ENCODE data around the gene LTO1.

LTO1 gene

DNA sequence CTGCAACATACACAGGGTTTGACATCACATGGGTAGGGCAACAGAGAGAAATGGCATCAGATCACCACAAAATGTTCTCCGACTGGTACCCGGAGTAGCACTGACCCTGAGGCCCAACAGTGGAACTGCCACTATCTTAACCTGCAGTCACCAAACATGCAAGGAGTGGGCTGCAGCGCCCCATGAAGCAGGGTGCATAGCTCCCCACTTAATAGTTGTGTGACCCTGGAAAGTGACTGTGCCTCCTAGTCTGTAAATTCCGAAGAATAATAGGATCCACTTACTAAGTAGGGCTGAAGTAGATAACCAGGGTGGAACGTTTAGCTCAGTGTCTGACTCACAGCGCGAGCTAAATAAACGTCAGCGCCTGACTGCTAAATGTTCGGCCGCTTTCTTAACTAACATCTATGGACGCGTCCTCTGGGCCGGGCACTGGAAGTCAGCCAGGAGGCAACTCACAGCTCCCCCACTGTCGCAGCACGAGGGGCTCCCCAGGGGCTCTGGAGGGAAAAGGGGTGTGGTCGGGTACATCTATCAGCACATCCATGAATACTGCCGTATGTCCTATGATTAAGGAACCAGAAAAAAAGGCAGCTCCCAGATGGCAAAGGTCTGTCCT lies 777 bp downstream of the LTO1 start:
- no peak for DNase-seq

DNA sequence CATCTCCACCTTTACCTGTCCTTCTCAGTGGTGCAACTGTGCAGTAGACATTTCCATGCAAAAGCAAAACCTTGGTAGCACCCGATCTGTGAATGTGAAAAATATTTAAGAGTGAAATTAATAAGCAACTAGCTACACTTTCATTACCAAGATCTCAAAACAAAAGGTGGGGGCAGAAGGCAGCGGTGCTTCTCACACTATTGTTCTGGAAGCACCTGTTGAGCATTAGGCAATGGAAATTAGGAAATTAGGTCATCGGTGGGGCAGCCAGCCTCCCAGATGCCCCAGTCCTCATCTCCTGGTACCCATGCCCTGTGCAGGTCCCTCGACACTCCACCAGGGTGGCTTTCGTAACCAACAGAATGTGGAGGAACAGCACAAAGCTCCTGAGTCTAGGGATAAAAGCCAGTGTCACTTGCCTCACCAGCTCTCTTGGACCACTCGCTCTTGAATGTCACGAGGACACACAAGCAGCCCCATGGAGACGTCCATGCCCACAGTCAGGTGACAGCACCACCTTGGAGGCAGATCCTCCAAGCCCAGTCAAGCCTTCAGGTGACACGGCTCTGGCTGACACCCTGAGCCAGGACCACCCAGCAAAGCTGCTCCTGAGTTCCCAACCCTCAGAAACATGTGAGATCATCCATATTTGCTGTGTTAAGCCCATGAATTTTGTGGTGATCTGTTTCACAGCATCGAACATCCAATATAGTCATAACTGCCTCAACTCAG lies 3.3 kb downstream of the LTO1 start:
- DNase-seq: no peak

DNA sequence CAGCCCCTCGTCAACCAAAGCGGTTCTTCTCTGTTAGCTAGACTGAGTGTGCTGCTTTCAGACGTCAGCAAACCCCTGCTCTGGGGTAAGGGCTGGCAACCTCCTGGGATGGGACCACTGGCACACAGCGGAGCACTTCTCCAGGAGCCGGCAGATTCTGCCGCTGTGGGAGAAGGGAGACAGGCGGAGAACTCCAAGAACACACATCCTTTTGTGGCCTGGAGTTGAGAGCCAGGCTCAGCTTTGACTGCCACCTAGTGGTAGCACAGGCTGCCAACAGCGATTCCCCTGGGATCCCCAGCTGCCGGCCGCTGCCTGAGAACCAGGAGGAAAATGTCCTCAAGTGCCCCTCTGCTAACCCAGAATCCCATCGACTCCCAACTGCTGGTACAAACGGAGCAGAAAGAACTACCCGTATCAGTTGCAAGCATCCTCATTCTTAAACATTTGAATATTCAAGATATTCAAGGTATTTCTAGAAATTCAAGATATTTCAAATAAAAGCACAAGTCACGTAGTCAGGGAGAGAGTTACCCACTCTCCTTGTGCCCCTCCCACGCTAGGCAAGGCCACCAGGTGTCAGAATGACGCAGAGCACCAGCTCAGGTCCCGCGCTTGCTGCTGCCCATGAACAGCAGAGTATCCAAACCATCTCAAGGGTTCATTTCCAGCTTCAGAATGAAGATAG lies 4.9 kb downstream of the LTO1 start:
- DNase-seq: peak; percentile 67

DNA sequence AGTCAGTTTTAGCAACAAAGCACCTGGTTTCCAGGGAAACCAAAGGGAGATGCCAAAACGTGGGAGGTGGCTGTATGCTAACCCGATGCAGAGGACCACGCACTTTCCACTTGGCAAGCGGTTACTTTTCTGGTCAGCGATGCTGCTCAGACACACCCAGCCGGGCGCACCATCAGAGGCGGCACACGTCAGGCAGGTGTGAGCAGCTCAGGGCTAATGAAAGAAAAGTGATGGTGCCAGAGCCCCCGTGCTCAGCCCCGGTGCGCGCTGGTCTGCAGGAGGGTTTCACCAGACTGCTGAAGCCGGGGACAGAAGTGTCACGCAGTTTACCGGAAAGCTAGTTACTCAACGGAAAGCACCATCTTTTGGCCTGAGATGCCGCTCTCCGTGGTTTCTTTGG lies 5.7 kb downstream of the LTO1 start:
- DNase-seq: no peak

DNA sequence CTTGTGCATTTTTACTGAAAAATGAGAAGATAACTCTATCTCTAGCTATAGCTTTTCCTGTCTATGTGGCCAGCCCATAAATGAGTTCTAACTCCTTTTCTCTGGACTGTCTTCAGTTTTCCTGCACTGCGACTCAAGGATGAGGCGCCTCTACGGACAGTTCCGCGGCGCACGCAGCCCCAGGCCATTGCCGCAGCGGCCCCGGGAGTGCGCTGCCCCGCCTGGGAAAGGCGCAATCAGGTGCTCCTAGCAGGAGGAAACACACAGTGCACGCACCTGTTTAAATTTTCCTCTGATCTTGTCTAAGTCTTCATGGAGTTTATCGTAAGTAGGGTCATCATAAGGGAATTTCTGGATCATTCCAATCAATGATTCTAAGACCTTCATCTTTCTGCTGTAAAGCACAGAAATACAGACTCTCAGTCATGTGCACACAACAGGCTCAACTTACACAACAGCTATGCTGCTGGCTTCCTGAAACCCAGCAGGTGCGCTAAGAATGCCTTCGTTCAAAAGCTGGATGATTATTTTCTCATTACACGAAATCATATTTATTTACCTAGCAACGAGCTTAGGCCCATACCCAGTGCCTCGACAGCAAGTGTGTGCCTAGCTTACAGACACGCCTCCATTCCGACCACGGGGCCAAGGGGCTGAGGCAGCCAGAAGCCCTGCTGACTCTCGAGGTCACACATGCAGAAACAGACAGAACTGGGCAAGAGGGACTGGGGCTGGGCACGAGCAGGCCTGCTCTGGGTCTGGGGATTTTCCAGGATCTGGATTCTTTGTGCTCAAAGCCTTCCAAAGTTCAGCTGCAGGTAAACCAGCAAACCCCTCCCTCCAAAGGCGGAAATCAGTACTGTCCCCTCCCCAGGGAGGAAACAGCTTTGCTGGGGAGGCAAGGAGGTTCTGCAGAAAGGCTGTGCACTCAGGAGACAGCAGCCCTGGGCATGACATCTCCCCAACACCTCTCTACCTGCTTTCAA lies 7.2 kb downstream of the LTO1 start:
- no peak for DNase-seq

DNA sequence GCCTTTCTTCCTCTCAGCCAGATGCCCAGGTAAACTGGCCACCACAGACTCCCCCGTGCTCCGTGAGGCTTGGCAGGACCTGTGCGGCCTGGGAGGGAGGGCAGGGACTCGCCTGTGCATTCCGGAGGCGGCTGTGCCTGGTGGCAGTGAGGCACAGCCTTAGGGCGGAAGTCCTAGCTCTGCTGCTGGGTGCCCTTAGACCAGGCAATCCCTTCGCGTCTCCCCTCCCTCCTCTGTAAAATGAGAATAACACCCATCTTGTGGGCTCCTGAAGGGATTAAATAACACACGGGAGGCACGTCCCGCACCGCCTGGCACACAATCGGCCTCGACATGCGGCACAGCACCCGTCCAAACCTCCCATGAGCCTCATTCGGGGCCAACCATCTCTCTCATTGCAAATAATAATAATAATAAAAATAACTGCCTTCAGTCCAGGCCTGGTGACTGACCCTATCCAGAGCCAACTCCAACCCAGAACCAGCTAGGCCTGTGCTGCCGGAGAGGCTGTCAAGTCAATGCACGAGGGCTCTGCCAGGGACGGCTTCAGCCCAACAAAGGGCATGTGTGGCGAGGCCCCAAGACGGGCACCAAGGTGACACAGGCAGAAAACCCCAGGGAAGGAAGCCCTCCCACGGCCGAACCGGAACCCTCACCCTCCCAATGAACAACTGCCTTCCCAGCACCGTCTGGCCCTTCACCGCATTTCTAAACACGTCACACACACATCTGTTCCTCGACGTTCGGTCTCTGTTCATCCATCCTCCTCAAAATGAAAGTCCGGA lies 8.2 kb downstream of the LTO1 start:
- DNase-seq: no peak

DNA sequence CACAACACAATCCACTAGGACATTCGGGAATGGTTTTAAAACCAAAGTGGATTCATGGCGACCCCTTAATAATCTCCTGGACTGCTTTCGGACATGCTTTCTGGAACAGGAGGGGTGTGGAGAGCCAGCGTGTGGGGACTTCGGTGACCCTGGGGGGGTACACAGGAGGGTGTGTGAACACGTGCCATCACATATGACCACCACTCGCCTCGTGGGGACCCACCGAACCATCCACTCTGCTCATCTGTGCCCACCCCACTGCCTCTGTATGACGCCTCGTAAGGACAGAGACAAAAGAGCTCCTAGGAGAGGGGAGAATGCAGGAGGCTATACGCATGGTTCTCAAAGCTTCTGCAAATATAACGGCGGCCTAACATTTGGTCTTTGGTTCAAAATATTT lies 8.9 kb downstream of the LTO1 start:
- DNase-seq: no peak

DNA sequence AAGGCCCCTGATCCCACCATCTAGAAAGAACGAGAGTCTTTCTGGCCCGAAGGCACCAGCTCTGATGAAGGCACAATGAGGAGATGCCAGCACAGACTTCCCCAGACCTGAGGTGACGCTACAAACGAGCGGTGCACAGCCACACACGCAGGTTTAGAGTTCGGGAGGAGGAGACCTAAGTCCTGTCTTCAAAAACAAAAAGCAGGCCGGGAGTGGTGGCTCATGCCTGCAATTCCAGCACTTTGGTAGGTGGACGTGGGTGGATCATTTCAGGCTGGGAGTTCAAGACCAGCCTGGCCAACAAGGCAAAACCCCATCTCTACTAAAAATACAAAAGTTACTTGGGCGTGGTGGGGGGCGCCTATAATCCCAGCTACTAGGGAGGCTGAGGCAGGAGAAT lies 9.5 kb downstream of the LTO1 start:
- no peak for DNase-seq

DNA sequence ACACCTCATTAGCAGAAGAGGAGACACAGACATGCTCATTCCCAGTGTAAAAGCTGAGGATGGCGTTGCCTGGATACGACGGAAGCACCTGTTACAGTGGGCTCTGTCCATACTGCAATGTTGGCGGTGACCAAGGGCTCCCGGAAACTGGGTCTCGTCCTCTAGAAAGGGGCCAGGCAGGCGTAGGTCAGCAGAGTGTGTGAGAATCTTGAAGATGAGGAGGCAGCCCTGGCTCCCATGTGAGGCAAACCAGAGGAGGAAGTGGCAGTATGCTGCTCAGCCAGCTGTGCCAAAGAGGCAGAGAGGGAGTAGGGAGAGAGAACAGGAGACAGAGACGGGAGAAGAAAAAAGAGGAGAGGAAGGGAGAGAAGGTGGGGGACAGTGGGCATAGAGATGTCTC lies 10.3 kb downstream of the LTO1 start:
- no peak for DNase-seq

DNA sequence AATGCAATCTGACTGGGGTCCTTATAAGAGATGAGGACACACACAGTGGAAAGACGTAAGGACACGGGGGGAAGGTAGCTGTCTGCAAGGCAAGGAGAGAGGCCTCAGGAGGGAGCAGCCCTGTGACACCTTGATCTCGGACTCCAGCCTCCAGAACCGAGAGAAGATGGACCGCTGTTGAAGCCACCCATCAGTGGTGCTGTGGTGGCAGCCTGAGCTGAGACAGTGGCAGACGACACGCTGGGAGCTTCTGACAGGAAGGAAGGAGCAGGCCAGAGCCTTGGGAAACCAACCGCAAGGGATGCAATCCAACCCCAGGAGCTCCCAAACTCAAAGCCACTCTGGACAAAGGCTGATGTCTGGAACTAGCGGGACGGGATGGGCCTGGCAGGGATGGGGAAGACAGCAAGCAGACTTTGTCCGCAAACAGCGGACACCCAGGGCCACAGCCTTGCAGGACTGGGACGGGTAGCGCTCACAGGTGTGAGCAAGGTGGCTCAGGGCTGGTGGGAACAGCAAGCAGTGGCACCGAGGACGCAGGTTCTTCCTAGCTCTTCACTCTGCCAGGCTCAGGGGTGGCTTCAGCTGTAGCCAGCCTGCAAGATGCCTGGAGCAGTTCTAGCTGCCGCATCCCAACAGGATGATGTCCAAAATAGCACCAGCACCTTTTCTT lies 10.9 kb downstream of the LTO1 start:
- DNase-seq: no peak

DNA sequence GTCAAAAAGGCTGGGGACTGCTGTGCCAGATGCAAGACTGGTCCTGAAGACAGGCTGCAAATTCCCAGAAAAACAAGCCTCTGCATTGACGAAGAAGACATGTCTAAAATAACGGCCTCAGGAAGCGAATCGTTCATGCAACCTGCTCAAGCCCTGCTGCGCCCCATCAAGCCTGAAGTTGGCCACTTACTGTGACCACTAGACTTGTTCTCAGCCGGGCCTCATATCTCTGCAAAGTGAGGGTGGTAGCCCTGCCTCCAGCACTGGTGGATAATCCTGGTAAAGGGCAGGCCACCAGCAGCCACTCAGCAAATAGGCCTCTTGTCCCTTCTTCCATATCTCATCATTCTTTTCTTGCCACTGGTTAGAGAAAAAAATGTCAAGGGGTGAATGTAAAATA lies 11.8 kb downstream of the LTO1 start:
- DNase-seq: no peak

DNA sequence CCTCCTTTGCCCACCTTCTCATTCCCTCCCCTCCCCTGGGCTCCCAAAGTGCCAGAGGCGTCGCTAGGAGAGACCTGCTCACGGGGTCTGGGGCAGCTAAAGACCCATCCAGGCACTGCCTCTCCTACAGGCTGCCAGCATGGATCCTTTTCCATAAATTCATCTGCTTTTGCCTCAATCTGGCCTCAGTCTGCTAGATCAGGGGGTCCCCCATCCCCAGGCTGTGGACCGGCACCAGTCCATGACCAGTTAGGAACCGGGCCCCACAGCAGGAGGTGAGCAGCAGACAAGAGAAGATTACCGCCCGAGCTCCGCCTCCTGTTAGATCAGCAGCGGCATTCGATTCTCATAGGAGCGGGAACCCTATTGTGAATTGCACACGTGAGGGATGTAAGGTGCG lies 12.3 kb downstream of the LTO1 start:
- DNase-seq: no peak

DNA sequence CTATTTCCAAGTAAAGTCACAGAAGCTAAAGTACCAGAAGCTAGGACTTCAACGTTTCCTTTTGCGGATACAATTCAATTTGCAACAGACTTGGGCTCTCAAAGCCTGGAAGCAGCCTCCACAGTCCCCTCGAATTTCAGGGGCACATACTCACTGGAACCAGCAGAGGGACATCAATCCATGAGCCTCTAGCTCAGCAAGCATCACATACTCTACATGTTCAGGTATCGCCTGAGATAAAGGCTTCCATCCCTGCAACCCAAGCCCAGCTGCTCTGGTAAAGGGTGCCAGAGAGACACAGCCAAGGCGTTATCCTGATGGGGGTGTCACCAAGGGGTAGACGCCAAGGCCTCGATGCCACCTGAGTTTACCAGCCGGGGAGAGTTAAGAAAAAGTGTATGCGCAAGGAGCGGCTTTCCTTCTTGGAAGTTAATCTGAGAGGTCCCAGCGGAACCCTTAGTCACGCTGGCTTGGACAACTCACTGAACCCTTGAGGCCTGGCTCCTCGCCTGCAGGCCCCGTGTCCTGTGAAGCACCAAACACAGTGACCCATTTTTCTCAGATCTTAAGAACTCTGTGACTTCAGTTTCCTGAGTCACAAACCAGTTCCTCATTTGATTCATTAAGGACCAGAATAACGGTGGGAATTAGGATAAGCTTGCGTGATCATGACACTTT lies 13.0 kb downstream of the LTO1 start:
- DNase-seq: no peak

DNA sequence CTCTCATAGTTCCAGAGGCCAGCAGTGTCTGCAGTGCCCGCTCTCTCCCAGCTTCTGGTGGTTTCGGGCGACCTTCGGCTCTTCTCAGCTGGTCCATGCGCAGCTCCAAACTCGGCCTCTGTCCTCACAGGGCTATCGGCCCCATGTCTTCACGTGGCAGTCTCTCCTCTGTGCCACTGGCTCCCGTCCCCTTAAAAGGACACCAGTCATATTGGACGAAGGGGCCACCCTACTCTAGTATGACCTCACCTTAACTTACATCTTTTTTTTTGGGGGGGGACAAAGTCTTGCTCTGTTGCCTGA lies 13.8 kb downstream of the LTO1 start:
- DNase-seq: no peak

DNA sequence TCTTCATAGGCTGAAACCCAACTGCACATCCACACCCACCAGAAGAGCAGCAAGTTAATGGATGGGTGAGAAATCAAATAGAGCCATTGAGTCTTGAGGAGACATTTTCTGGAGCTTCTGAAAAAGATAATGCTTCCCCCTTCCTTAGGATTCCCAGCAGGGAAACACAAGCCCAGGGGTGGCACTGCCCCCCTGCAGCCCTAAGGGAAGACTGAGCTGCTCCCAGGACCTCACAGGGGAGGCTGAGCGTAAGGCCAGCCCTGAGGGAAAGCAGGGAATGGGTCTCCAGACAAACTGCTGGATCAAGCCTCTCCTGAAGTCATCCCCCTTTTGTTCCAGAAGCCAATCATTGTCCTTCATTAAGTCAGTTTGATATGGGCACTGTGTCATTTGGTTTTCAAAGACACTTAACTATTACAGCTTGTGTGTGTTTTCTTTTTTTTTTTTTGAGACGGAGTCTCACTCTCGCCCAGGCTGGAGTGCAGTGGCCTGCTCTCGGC lies 15.1 kb downstream of the LTO1 start:
- no peak for DNase-seq

DNA sequence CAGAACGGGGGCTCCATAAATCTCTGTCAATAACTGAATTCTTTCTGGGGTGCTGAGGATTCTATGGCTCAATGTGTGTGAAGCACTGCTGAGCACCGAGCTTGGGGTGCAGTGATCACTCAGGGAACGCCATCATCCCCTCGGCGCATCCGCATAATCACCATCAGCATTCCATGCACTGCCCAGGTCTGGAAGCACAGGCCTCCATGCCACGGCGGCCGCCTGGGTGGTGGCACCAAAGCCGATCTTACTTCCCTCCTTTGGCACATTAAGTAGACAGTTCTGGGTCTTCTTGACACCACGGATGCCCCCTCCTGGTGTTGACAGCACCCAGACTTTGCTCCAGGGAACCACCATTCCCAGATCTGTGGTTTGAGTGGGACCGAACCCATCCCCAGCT lies 15.6 kb downstream of the LTO1 start:
- no peak for DNase-seq

DNA sequence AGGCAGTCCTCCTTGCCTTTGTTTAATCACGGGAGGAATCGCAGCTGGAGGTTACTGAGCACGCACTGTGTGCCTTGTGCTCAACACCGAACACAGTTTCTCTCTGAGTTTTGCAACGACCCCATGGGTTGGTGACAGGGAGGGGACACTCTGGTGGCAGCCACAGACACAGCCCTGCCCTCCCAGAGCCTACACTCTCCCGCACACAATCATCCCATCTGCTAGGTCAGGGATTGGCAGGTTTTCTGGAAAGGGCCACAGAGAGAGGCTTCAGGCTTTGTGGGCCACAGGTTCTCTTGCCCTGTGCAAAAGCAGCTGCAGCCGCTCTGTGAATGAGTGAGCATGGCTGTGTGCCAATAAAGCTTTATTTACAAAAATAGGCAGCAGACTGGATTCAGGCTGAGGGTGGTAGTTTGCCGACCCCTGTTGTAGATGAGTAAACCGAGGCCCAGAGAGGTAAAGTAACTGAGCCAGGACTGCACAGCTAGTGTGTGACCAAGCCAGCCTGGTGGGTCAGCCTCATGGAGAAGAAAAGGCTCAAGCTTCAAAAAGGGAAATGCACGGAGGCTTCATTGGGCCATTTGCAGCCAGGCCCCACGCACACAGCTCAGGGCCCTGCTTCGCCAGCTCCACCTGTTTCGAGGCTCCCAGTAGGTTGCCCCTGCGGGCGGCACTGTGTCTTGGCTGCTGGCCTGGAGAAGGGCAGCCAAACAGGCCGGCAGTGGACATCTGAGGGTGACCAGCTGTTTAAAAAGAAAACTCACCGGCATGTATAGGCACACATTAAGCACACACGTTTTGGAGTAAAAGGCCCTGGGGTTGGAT lies 16.3 kb downstream of the LTO1 start:
- DNase-seq: no peak

DNA sequence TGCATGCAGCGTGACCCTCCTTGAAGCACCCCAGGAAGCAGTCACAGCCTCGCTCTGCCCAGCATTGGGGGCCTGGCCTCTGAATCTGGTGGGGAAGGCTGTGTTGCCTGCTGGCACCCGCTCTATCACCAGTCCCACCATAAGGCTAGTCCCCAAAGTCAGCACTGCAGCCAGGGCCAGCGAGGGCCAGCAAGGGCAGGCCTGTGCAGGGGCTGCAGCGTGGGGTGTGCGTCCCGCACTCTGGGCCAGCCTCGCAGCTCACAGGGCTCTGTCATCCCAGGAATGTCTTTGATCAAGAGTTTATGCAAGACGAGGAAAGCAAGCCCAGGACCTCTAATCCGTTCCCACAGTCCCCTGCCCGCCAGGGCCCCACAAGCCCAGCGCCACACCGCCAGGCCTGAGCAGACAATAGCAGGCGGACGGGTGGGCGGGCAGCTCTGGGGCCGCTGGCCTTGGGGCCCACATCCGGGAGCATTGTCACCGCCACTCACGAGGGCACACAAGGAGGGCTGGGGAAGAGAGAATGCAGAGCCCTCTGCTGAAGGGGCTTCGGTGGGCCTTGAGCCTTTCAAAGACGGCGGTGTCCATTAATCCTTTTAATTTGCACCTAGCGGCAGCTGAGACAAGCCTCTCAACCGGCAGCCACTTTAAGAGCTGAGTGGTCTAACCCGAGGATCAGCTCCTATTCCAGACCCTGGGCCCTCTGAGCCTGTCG lies 17.1 kb downstream of the LTO1 start:
- no peak for DNase-seq

DNA sequence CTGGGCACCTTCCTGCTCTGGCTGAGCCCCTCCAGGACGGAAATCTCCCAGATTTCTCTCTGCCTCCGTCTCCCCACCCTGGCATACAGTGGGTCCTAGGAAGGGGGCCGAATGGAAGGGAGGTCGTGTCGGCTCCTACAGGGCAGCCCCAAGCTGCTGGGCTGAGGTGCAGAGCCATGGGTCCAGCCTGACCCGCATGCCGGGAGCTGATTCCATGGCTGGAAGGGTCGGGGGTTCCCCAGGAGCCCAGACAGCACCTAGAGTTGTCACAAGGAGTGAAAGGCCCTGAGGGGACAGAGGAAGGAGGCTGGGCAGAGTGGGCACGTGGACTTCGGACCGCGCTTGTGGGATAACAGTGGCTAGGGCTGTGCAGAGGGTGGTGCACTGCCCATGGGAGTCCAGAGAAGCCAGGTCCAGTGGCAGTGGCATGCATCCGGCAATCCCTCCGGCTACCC lies 17.7 kb downstream of the LTO1 start:
- no peak for DNase-seq
